ENCODE measurements around the gene AFAP1.

DNA sequence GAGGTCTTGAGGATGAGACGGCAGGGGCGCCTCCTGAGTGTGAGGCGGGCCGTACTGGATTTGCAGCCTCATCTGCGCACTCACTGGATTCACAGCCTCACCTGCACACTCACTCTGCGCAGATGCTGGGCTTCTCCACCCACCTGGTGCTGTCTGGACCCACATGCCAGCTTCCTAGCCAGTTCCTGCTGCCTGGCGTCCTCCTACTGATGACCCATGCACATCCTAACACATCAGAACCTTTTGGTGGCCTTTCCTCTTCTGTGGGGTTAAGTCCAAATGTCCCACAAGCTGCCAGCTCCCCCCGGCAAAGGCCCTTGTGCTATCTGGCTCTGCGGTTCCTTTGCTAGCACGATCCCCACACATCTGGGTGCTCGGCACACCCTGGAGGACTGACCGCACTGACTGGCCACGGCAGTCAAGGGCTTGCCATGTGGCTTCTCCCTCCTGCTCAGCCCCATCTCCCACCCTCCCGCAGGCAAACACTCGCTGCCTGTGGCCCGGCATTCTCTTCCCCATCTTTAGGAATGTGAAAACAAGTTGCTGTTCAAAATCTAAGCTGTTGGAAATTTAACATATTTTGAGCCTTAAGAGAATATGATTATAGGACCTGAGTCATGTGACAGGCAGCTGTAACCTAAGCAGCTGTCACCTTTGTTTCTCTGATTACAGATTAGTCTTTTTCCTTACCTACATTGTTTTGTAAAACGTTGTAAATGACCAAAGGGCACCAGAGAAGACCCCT lies 39.4 kb upstream of the AFAP1 start:
- TF ChIP-seq, protein P1, sequence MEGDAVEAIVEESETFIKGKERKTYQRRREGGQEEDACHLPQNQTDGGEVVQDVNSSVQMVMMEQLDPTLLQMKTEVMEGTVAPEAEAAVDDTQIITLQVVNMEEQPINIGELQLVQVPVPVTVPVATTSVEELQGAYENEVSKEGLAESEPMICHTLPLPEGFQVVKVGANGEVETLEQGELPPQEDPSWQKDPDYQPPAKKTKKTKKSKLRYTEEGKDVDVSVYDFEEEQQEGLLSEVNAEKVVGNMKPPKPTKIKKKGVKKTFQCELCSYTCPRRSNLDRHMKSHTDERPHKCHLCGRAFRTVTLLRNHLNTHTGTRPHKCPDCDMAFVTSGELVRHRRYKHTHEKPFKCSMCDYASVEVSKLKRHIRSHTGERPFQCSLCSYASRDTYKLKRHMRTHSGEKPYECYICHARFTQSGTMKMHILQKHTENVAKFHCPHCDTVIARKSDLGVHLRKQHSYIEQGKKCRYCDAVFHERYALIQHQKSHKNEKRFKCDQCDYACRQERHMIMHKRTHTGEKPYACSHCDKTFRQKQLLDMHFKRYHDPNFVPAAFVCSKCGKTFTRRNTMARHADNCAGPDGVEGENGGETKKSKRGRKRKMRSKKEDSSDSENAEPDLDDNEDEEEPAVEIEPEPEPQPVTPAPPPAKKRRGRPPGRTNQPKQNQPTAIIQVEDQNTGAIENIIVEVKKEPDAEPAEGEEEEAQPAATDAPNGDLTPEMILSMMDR (conservative IDR thresholded peaks at IDR 0.05; ENCODE audit: low read length), result no peak
- no peak for TF ChIP-seq EZH2phosphoT487 (IDR thresholded peaks at IDR 0.05; ENCODE audit: borderline replicate concordance)

All from Loucy (cell line).